ENCODE measurements around the gene FOXN1. TPM values are rescaled to one million over a fixed set of nuclear protein-coding genes. Genes with fewer than 3 reads are reported as not detected.

Gene FOXN1
- total RNA-seq, 1 donor: not detected

DNA sequence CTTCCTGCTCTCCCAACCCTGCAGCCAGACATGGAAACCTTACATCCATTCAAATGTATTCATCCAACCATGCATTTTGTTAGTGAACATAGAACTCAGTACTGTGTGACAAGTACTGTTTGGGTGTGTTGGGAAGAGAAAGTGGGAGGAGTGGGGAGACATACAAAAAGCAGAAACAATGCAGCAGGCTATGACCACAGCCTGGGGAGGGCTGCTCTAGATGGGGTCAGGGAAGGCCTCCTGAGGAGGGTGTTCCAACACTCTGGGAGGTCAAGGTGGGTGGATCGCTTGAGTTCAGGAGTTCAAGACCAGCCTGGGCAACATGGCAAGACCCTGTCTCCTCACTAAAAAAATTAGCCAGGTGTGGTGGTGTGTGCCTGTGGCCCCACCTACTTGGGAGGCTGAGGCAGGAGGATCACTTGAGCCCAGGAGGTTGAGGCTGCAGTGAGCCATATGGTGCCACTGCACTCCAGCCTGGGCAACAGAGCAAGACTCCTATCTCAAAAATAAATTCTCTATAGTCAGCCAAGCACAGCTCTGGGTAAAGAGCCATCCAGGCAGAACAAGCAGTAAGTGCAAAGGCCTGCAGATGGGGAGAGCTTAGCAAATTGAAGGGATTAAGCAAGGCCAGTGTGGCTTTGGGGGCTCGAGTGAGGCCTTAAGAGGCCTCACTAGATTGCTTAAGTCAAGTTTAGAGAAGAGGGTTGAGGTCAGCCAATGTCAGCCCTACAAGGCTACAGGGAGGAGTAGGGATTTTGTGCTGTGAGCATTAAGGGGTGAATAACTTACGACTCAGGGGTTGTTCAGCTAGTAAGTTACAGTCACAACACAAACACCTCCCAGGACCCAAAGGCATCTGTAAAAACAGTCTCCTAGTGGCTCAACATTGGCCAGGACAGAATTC lies 27.2 kb upstream of the FOXN1 start:
- Histone ChIP-seq H4K20me1 (ENCODE audit: insufficient read depth, low read length) (no peaks in the 10 kb centered on the region), H3K27ac (ENCODE audit: low read depth, low read length) (no peak overlapping the region), H3K79me2 (ENCODE audit: insufficient read depth, low read length) (no peaks in the 10 kb centered on the region), H3K4me2 (ENCODE audit: insufficient read depth, low read length) (no peak overlapping the region), H3K4me3 (ENCODE audit: insufficient read depth, low read length) (no peak overlapping the region), H3K4me1 (ENCODE audit: insufficient read depth, low read length) (no peaks in the 10 kb centered on the region), H2AFZ (ENCODE audit: low read length) (no peak overlapping the region), H3K36me3 (ENCODE audit: insufficient read depth, low read length) (no peaks in the 10 kb centered on the region), H3K9me3 (ENCODE audit: low read depth, low read length) (no peaks in the 10 kb centered on the region), H3K27me3 (ENCODE audit: insufficient read depth, low read length) (peaks cover 40% of the 10 kb centered on the region)
- TF ChIP-seq, protein P1, sequence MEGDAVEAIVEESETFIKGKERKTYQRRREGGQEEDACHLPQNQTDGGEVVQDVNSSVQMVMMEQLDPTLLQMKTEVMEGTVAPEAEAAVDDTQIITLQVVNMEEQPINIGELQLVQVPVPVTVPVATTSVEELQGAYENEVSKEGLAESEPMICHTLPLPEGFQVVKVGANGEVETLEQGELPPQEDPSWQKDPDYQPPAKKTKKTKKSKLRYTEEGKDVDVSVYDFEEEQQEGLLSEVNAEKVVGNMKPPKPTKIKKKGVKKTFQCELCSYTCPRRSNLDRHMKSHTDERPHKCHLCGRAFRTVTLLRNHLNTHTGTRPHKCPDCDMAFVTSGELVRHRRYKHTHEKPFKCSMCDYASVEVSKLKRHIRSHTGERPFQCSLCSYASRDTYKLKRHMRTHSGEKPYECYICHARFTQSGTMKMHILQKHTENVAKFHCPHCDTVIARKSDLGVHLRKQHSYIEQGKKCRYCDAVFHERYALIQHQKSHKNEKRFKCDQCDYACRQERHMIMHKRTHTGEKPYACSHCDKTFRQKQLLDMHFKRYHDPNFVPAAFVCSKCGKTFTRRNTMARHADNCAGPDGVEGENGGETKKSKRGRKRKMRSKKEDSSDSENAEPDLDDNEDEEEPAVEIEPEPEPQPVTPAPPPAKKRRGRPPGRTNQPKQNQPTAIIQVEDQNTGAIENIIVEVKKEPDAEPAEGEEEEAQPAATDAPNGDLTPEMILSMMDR (IDR thresholded peaks at IDR 0.05; ENCODE audit: extremely low read depth, low read depth, low read length): no peak
- no peak for DNase-seq (ENCODE audit: insufficient read length, low spot score, missing footprints)

GRCh38 chr17:28480278-28480677 lies 25.9 kb upstream of the FOXN1 start:
- no peaks in the 10 kb centered on the region for H3K4me1 ChIP-seq (ENCODE audit: insufficient read depth, low read length)
- DNase-seq (ENCODE audit: insufficient read length, low spot score, missing footprints): no peak
- H3K9me3 ChIP-seq (ENCODE audit: low read depth, low read length): no peaks in the 10 kb centered on the region
- no peaks in the 10 kb centered on the region for H3K79me2 ChIP-seq (ENCODE audit: insufficient read depth, low read length)
- H3K27ac ChIP-seq (ENCODE audit: low read depth, low read length): no peak overlapping the region
- H2AFZ ChIP-seq (ENCODE audit: low read length): no peak overlapping the region
- H3K27me3 ChIP-seq (ENCODE audit: insufficient read depth, low read length): peaks cover 38% of the 10 kb centered on the region
- TF ChIP-seq, protein P1 (IDR thresholded peaks at IDR 0.05; ENCODE audit: extremely low read depth, low read depth, low read length): no peak
- no peak overlapping the region for H3K4me2 ChIP-seq (ENCODE audit: insufficient read depth, low read length)
- no peak overlapping the region for H3K4me3 ChIP-seq (ENCODE audit: insufficient read depth, low read length)
- no peaks in the 10 kb centered on the region for H4K20me1 ChIP-seq (ENCODE audit: insufficient read depth, low read length)
- H3K36me3 ChIP-seq (ENCODE audit: insufficient read depth, low read length): no peaks in the 10 kb centered on the region

DNA sequence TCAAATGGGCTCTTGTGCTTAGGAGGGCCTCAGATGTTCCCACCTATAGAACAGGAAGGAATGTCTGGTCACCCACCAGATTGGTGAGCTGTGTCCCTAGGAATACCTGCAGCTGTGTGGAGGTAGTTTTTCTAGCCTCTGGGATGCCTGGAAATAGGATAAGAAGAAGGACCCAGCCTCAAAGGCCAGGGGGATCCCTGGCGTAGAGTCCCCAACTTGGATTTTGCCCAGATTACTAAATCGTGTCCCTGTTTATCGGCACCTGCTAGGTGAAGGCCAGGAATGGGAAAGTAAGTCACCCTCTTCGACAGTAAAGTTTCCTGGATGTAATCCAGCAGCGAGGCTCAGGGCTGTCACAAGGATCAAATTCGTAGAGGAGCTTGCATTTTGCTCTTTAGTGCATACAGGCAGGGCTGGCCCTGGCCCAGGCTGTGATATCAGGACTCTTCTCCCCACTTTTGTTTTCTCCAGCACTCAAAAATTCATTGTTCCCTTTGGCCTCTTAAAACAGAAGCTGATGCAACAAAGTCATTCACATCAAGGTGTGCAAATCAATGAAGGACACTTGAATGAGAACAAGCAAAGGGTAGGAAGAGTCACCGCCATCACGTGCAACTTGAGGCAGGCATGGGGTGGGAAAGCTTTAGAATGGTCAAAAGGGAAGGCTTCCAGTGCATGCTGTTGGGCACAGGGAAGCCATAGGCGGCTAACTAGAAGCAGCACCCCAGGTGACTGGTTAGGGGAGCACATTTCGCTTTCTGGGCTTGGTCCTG lies 25.2 kb upstream of the FOXN1 start:
- TF ChIP-seq, protein P1 (IDR thresholded peaks at IDR 0.05; ENCODE audit: extremely low read depth, low read depth, low read length): no peak
- Histone ChIP-seq H3K4me3 (ENCODE audit: insufficient read depth, low read length) (no peak overlapping the region), H3K27me3 (ENCODE audit: insufficient read depth, low read length) (peaks cover 34% of the 10 kb centered on the region), H3K27ac (ENCODE audit: low read depth, low read length) (no peak overlapping the region), H3K4me1 (ENCODE audit: insufficient read depth, low read length) (no peaks in the 10 kb centered on the region), H3K79me2 (ENCODE audit: insufficient read depth, low read length) (no peaks in the 10 kb centered on the region), H4K20me1 (ENCODE audit: insufficient read depth, low read length) (no peaks in the 10 kb centered on the region), H3K36me3 (ENCODE audit: insufficient read depth, low read length) (no peaks in the 10 kb centered on the region), H3K4me2 (ENCODE audit: insufficient read depth, low read length) (no peak overlapping the region), H3K9me3 (ENCODE audit: low read depth, low read length) (no peaks in the 10 kb centered on the region), H2AFZ (ENCODE audit: low read length) (no peak overlapping the region)
- DNase-seq (ENCODE audit: insufficient read length, low spot score, missing footprints): peak; percentile 55
